Hematopoietic multipotent progenitor cell treated with erythropoietin and hydrocortisone succinate and interleukin-3 and kit ligand, for 15 days (in vitro differentiated cells): ENCODE data around the gene INTS1.
A peak's percentile ranks its signal among the peaks of the same experiment; 100 is the strongest.

Experiments used
- DNase-seq: peaks from one replicate; pipeline ENCODE4 v3.0.0-alpha.2; 2015; ENCODE audit warnings: low spot score

The INTS1 gene

DNA sequence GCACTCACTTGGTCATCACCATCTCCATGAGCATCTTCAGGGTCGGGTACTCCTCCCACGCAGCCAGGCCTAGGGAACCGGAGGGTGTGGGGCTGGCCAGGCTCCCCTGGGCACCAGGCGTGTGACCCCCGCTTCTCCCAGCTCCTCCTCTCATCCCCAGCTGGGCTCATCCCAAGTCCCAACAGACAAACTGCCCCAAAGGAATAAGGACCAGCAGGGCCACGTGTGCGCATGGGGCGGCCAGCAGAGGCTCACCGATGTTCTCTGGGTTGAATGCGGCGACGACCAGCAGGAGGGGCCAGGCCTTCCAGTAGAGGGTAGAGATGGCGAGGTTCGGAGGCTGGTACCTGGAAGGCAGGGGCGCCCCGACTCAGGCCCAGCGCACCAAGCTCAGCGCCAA is 14.9 kb downstream of the INTS1 start:
- DNase-seq = no peak

DNA sequence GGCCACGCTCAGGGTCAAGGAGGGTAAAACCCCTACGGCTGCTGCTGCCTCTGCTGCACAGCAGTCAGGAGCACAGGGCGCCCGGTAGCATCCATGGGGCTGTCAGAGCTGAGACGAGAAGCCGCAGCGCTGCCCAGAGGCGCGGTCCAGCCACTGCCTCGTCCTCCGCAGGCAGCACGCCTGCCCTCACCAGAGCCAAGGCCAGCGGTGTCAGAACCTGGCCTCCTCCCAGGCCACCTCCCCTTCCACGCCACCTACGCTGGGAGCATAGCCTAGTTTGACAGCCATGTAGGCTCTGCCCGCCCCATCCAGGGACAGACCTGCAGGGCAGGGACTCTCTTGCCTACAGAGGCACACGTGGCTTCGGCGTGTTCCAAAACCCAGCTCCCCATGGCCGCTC is 16.2 kb downstream of the INTS1 start:
- DNase-seq = no peak

- no peak for DNase-seq
These were observed 16.7 kb downstream of the INTS1 start for GRCh38 chr7:1487466-1487865.

- DNase-seq = no peak
These were observed 17.6 kb downstream of the INTS1 start for GRCh38 chr7:1486571-1486970.

GRCh38 chr7:1485156-1485555 is 19.0 kb downstream of the INTS1 start:
- no peak for DNase-seq

- DNase-seq = no peak
These were observed 19.6 kb downstream of the INTS1 start for GRCh38 chr7:1484569-1484968.

GRCh38 chr7:1483536-1484505 is 20.4 kb downstream of the INTS1 start:
- DNase-seq = no peak

GRCh38 chr7:1483079-1483478 is 21.1 kb downstream of the INTS1 start:
- DNase-seq = no peak

GRCh38 chr7:1481300-1481699 is 22.9 kb downstream of the INTS1 start:
- no peak for DNase-seq

DNA sequence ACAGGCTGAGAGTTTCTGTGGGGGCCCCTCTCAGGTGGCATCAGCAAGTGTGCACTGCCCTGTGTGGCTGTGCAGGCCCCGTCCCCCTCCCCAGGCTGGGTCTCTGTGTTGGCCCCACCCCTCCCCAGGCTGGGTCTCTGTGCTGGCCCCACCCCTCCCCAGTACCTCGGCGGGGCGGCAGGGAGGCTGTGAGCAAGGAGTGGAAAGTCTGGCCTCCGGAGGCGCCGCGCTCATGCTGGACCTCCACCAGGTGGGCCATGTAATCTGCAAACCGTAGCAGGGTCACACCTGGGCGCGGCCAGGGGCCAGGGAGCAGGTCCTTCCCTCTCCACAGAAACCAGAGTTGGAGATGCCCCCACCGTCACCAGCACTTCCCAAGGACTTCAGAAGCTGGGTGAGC is 23.5 kb downstream of the INTS1 start:
- DNase-seq = no peak

DNA sequence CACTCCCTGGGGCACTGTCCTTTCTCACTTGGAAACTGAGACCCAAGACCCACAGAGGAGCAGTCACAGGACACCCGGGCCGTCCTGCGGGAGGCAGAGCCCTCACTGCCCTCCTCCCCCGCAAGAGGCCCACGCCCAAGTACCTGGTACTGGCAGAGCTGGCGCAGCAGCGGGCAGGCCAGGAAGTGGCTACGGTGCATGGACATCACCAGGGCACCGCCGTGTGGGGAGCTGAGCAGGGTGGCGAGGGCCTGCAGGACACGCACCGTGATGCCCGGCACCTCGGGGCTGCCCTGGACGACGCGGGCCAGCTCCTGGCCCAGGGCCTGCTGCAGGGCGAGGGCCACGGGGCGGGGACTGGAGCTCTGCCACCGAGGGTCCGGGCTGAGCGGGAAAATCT is 24.9 kb downstream of the INTS1 start:
- no peak for DNase-seq

GRCh38 chr7:1478480-1478879 is 25.7 kb downstream of the INTS1 start:
- DNase-seq = no peak

DNA sequence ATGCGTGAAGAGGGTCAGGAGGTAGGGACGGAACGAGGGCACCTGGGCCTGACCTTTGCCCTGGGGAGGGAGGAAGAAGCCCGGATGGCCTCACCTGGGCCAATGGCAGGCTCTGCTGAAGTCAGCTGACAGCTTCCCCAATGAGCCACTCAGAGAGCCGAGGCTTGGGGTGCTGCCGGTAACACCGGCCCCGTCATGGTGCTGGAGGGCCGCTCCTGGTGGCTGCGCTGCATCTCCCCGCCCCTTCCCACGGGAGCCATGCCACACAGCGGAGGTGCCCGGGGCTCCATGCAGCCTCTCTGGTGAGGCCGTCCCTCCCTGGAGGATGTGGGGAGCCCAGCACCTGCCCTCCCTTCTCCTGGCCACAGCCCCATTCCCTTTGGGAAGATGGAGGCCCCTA is 27.3 kb downstream of the INTS1 start:
- no peak for DNase-seq

GRCh38 chr7:1475991-1476390 is 28.2 kb downstream of the INTS1 start:
- no peak for DNase-seq

DNA sequence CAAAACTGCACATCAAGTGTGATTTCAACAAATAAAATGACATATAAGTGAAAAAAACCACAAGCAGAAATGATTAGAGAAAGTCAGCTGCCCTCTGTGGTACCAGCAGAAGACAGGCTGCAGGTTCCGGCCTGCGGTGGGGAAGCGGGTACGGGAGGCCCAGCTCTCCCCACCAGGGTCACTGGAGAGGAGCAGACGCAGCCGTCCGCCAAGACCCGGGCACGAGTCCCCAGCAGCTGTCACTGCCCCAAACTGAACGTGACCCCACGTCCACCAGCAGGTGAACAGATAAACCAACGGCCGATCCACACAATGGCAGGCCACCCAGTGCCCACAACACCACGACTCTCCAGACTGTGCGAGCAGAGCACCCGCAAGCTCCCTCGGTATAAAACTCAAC is 28.8 kb downstream of the INTS1 start:
- DNase-seq = no peak

DNA sequence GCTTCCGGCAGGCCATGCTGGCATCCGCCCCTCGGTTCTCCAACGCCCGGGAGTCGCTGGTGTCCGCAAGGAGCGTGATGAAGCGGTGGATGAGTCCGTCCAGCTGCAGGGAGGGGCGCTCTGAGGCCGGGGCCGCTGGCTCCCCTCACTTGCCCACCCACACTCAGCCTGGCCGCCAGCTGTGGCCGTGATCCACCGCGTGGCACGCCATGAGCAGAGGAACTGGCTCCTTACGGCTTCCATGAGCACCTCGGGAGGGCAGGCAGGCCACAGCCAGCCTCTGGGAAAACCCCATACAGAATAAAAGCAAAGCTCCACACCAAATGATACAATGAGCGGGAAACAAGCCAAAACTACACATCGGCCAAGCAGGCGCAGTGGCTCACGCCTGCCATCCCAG is 29.5 kb downstream of the INTS1 start:
- no peak for DNase-seq

- DNase-seq = peak; percentile 88
These were observed 30.2 kb downstream of the INTS1 start for GRCh38 chr7:1473864-1474512.

DNA sequence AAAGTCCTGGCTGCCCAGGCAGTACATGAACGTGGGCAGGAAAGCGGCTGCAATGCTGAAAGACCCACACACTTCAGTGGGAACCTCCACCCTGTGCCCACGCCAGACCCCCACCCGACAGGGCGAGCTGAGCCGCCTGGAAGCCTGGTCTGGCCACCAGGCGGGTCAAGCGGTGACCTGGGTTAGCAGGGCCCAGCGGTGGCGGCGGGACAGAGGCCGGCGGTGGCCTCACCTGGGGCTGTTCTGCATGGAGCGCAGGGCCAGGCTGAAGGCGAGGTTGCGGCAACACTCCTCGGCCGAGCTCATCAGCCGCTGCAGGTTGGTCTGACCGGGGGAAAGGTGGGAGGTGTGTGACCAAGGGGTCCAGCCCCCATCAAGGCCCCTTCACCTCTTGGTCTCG is 33.3 kb downstream of the INTS1 start:
- no peak for DNase-seq

DNA sequence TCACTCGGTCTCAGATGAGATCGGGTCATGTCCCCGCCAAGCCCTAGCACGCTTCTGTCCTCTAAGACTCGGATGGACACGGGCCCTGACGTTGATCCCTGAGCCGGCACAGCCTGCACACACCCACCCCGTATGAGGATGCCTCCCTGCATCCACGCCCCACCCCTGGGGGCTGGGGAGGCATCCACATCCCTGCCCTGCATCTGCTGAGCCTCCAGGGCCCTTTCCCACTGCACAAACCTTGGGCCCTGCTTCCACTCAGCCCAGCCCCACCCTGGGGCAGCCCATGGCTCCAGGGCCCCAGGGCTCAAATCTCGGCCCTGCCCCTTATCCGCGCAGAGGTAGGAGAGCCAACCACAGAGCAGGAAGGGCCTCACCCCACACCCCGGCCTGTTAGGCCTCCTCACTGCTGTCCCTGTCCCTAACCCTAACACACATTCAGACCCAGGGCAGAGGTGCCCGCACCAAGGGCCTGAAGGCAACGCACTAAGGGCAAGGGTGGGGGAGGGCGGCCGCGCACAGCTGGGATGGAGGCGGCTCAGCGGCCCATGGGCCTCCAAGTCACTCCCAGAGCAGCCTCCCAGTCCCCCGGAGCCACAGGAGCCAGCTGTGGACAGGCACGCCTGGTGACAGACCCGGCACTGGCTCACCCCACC is 35.4 kb downstream of the INTS1 start:
- DNase-seq = no peak

DNA sequence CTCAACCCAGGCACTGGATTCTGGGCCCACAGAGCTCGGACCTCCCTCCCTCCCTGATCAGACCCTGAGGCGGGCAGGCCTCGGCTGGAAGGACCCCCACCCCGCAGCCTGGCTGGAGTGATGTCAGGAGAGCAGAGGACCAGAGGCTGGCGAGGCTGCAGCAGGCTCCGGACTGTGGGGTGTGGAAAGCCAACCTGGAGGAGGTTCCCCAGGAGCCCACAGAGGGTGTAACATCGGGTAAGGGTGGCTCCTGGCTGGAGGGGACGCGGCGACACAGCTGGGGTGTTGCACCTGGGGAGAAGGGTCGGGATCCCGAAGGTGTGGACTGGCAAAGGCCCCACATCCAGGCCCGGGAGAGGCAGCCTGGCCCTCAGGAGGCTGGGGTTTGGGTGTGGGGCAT is 36.0 kb downstream of the INTS1 start:
- no peak for DNase-seq

DNA sequence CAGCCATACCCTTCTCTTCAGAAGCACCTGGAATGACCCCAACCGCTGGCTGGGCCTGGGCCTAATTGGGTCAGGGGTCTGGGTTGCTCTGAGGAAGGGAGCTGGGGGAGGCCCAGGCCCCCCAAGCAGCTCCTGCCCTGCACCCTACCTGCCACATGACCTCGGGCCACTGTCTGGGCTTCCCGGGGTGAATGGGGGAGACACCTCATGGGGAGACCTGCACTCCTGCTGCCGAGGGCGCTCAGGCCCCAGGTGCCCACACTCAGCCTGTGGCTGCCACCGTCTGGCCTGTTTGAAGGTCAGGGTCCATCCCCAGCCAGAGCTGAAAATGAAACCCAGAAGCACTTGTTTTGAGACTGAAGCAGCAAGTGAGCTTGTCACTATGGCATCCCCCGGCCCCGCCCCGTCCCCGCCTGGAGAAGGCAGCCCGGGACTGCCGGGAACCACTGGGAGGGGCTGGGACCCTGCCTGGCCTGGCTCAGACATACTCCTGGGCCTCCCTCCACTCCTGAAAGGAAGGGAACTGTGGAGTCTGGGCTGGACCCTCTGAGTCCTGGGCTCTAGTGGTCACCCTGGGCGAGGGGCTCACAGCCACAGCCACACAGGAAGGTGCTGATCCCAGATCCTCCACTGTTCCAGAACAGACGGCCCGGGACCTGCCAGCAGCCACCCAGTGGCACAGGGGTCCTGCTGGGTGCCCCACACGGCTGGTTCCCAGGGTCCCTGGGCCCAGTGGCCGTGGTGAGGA is 37.5 kb downstream of the INTS1 start:
- DNase-seq = peak; percentile 15

GRCh38 chr7:1464694-1465093 is 39.5 kb downstream of the INTS1 start:
- no peak for DNase-seq
